Ishikawa (cell line): ENCODE results near the gene MYCBP2.

Experiments
- CEBPB ChIP-seq: IDR thresholded peaks from 2 replicates; pipeline ENCODE4 v1.6.1; 2012
- CREB1 ChIP-seq: IDR thresholded peaks from 2 replicates; pipeline ENCODE4 v1.6.1; 2012; ENCODE audit warnings: low read depth
- EGR1 ChIP-seq: IDR thresholded peaks from 2 replicates; pipeline ENCODE4 v1.6.1; 2012
- EP300 ChIP-seq: IDR thresholded peaks from 2 replicates; pipeline ENCODE4 v1.6.1; 2012; ENCODE audit warnings: borderline replicate concordance
- FOXM1 ChIP-seq: IDR thresholded peaks from 2 replicates; pipeline ENCODE4 v1.6.1; 2012; ENCODE audit warnings: low read depth, borderline replicate concordance
- MAX ChIP-seq: IDR thresholded peaks from 2 replicates; pipeline ENCODE4 v1.6.1; 2012
- NFIC ChIP-seq: IDR thresholded peaks from 2 replicates; pipeline ENCODE4 v1.6.1; 2012
- RAD21 ChIP-seq: IDR thresholded peaks from 2 replicates; pipeline ENCODE4 v1.6.1; 2012; ENCODE audit warnings: low read depth
- REST ChIP-seq: IDR thresholded peaks from 2 replicates; pipeline ENCODE4 v1.6.1; 2012; ENCODE audit warnings: low read depth, mild to moderate bottlenecking
- TAF1 ChIP-seq: IDR thresholded peaks from 2 replicates; pipeline ENCODE4 v1.6.1; 2012; ENCODE audit warnings: low read depth, mild to moderate bottlenecking
- TCF12 ChIP-seq: IDR thresholded peaks from 2 replicates; pipeline ENCODE4 v1.6.1; 2012; ENCODE audit warnings: low read depth
- TEAD4 ChIP-seq: IDR thresholded peaks from 2 replicates; pipeline ENCODE4 v1.6.1; 2012
- USF1 ChIP-seq: IDR thresholded peaks from 2 replicates; pipeline ENCODE4 v1.6.1; 2012
- YY1 ChIP-seq: IDR thresholded peaks from 2 replicates; pipeline ENCODE4 v1.6.1; 2012; ENCODE audit warnings: low read depth
- ZBTB7A ChIP-seq: IDR thresholded peaks from 2 replicates; pipeline ENCODE4 v1.6.1; 2012; ENCODE audit warnings: low read depth

MYCBP2 gene

GRCh38 chr13:77061362-77061761 lies 265.5 kb downstream of the MYCBP2 start:
- TF ChIP-seq EP300, result no peak
- TF ChIP-seq MAX, result no peak
- TF ChIP-seq FOXM1, result no peak
- TF ChIP-seq CREB1, result no peak
- TF ChIP-seq ZBTB7A, result no peak
- no peak for TF ChIP-seq USF1
- no peak for TF ChIP-seq YY1

GRCh38 chr13:77056886-77057285 lies 270.0 kb downstream of the MYCBP2 start:
- TF ChIP-seq ZBTB7A, result no peak
- TF ChIP-seq TCF12, result no peak
- no peak for TF ChIP-seq RAD21
- TF ChIP-seq TEAD4, result no peak
- TF ChIP-seq EP300, result no peak
- no peak for TF ChIP-seq CREB1
- no peak for TF ChIP-seq TAF1
- TF ChIP-seq REST, result no peak
- no peak for TF ChIP-seq CEBPB
- no peak for TF ChIP-seq USF1
- no peak for TF ChIP-seq YY1
- TF ChIP-seq EGR1, result no peak
- no peak for TF ChIP-seq MAX

DNA sequence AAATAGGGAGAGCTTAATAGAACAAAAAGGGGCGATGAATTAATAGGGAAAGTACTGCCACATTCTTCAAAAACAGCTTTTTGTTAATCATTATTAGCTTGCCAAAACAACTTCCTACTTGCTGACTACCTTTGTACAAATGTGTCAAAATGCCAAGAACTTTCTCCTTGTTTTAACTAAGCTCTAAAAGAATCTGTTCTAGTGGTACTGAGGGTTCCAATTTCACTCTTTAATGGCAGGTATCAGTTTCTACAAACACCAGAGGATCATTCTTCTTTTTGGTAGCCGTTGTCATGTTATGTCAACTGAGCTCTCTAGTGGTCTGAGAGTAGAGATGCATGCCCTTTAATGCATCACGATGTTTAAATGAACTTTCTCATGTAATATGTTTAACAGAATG lies 270.5 kb downstream of the MYCBP2 start:
- TF ChIP-seq TEAD4 (no peak), RAD21 (peak; percentile 19; the same call in 1 of the 2 replicates)

DNA sequence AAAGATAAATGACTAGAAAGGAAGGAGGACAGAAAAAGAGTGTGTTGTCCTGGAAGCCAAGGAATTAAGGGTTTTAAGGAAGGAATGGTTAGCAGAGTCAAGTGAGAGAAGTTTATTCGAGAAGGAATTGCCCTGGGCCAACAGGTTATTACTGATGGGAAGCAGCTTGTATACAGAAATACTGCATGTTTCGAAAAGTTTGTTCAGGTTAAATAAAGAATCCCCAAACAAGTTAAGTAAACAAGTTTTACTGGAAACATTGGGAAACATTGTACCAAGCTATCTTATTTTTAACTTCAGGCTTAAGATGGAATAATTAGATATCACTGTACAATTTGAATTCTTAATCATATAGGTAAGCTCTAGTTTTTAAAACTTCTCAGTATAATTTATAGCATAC lies 271.7 kb downstream of the MYCBP2 start:
- TF ChIP-seq CEBPB (no peak), TAF1 (no peak), ZBTB7A (no peak), CREB1 (no peak)

- no peak for TF ChIP-seq TAF1
- TF ChIP-seq NFIC, result no peak
- no peak for TF ChIP-seq RAD21
- no peak for TF ChIP-seq FOXM1
- TF ChIP-seq EP300, result no peak
- TF ChIP-seq MAX, result no peak
- TF ChIP-seq CEBPB, result no peak
- no peak for TF ChIP-seq TEAD4
- TF ChIP-seq CREB1, result no peak
- TF ChIP-seq REST, result no peak
- no peak for TF ChIP-seq TCF12
- no peak for TF ChIP-seq USF1
- TF ChIP-seq EGR1, result no peak
- TF ChIP-seq ZBTB7A, result no peak
- no peak for TF ChIP-seq YY1
Measured at GRCh38 chr13:77053192-77053591, 273.7 kb downstream of the MYCBP2 start.

GRCh38 chr13:77048681-77049080 lies 278.2 kb downstream of the MYCBP2 start:
- TF ChIP-seq TEAD4 (no peak), NFIC (0 out of 2 replicates have a peak, but pooled peaks have one; percentile 25), FOXM1 (no peak), EP300 (no peak), MAX (peak; percentile 37; the same call in 1 of the 2 replicates), TCF12 (no peak), CEBPB (no peak), TAF1 (no peak)
